HUES48 (cell line): ENCODE results near the gene MAEA.

Source experiments
- H3K27ac ChIP-seq: one replicate; pipeline ENCODE4 v1.7.0; 2013; ENCODE audit warnings: low read depth, low read length, inconsistent platforms
- H3K27me3 ChIP-seq: 2 replicates; pipeline ENCODE4 v1.6.1; 2013; ENCODE audit warnings: mild to moderate bottlenecking, low read length; ENCODE audit not compliant: control insufficient read depth, insufficient read depth
- H3K36me3 ChIP-seq: 2 replicates; pipeline ENCODE4 v1.6.1; 2013; ENCODE audit warnings: low read length; ENCODE audit not compliant: control insufficient read depth, insufficient read depth
- H3K4me1 ChIP-seq: 2 replicates; pipeline ENCODE4 v1.6.1; 2013; ENCODE audit warnings: mild to moderate bottlenecking, low read length; ENCODE audit not compliant: control insufficient read depth, insufficient read depth
- H3K4me3 ChIP-seq: 2 replicates; pipeline ENCODE4 v1.5.1; 2013; ENCODE audit warnings: mild to moderate bottlenecking, low read depth, low read length
- H3K9ac ChIP-seq: 2 replicates; pipeline ENCODE4 v1.6.1; 2013; ENCODE audit warnings: mild to moderate bottlenecking, low read depth, low read length, moderate library complexity
- H3K9me3 ChIP-seq: 2 replicates; pipeline ENCODE4 v1.6.1; 2013; ENCODE audit warnings: low read length; ENCODE audit not compliant: control insufficient read depth, insufficient read depth

The MAEA gene

GRCh38 chr4:1325681-1326635 lies 36.3 kb downstream of the MAEA start:
- no peaks in the 10 kb centered on the region for H3K27me3 ChIP-seq
- no peak overlapping the region for H3K9ac ChIP-seq
- no peaks in the 10 kb centered on the region for H3K4me1 ChIP-seq
- H3K9me3 ChIP-seq: no peaks in the 10 kb centered on the region
- peaks cover 61% of the 10 kb centered on the region for H3K36me3 ChIP-seq
- H3K27ac ChIP-seq: no peak overlapping the region
- H3K4me3 ChIP-seq: no peak overlapping the region

GRCh38 chr4:1326751-1327525 lies 37.2 kb downstream of the MAEA start:
- Histone ChIP-seq H3K4me3 (no peak overlapping the region), H3K27me3 (no peaks in the 10 kb centered on the region), H3K4me1 (no peaks in the 10 kb centered on the region), H3K9ac (no peak overlapping the region), H3K27ac (no peak overlapping the region), H3K36me3 (peaks cover 66% of the 10 kb centered on the region), H3K9me3 (no peaks in the 10 kb centered on the region)

DNA sequence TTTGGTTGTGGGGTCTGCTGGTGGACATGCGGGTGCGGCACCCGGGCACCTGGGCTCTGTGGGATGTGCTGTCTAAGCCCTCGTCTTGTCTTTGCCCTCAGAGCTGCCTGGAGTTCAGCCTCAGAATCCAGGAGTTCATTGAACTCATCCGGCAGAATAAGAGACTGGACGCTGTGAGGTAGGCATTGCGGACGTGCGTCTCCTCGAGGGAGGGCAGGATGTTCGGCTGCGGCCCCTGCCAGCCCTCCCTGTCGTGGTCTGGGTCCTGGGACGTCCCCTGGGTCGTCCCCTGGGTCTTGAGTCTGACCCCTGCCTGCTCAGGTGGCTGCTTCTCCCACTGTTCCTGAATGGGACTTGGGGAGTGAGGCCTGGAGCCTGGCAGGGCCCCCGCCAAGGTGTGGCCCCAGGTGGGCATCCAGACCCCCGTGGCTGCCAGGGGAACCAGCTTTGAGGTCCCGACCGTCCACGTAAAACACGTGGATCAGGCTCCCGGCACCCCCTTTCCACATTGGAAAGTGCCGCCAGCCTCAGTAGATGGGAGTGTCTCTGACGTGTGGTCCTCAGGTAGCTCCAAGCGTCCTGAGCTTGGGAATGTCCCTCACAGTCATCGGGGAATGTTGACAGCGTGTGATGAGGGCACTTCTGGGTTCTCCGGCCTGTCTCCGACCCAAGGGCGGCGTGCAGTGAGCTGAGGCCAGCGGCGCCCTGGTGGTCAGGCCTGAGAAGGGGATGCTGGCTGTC lies 38.0 kb downstream of the MAEA start:
- H3K27ac ChIP-seq: no peak overlapping the region
- no peak overlapping the region for H3K4me3 ChIP-seq
- no peaks in the 10 kb centered on the region for H3K4me1 ChIP-seq
- H3K27me3 ChIP-seq: no peaks in the 10 kb centered on the region
- no peak overlapping the region for H3K9ac ChIP-seq
- H3K9me3 ChIP-seq: no peaks in the 10 kb centered on the region
- H3K36me3 ChIP-seq: peaks cover 67% of the 10 kb centered on the region

- no peak overlapping the region for H3K27ac ChIP-seq
- H3K36me3 ChIP-seq: peaks cover 69% of the 10 kb centered on the region
- H3K4me1 ChIP-seq: no peaks in the 10 kb centered on the region
Observed at GRCh38 chr4:1328267-1329155, 38.8 kb downstream of the MAEA start.

GRCh38 chr4:1329408-1330371 lies 40.0 kb downstream of the MAEA start:
- H3K9ac ChIP-seq: no peak overlapping the region
- H3K4me3 ChIP-seq: no peak overlapping the region
- H3K4me1 ChIP-seq: no peaks in the 10 kb centered on the region
- no peak overlapping the region for H3K27ac ChIP-seq
- H3K27me3 ChIP-seq: no peaks in the 10 kb centered on the region
- H3K36me3 ChIP-seq: peaks cover 70% of the 10 kb centered on the region
- H3K9me3 ChIP-seq: no peaks in the 10 kb centered on the region

More at GRCh38 chr4:1328267-1329155, 38.8 kb downstream of the MAEA start:
- Histone ChIP-seq H3K4me3 (no peak overlapping the region), H3K9me3 (no peaks in the 10 kb centered on the region), H3K27me3 (no peaks in the 10 kb centered on the region), H3K9ac (no peak overlapping the region)

GRCh38 chr4:1330761-1331590 lies 41.3 kb downstream of the MAEA start:
- Histone ChIP-seq H3K4me1 (no peaks in the 10 kb centered on the region), H3K9me3 (no peaks in the 10 kb centered on the region), H3K9ac (no peak overlapping the region), H3K4me3 (no peak overlapping the region), H3K27ac (no peak overlapping the region), H3K36me3 (peaks cover 64% of the 10 kb centered on the region), H3K27me3 (no peaks in the 10 kb centered on the region)

DNA sequence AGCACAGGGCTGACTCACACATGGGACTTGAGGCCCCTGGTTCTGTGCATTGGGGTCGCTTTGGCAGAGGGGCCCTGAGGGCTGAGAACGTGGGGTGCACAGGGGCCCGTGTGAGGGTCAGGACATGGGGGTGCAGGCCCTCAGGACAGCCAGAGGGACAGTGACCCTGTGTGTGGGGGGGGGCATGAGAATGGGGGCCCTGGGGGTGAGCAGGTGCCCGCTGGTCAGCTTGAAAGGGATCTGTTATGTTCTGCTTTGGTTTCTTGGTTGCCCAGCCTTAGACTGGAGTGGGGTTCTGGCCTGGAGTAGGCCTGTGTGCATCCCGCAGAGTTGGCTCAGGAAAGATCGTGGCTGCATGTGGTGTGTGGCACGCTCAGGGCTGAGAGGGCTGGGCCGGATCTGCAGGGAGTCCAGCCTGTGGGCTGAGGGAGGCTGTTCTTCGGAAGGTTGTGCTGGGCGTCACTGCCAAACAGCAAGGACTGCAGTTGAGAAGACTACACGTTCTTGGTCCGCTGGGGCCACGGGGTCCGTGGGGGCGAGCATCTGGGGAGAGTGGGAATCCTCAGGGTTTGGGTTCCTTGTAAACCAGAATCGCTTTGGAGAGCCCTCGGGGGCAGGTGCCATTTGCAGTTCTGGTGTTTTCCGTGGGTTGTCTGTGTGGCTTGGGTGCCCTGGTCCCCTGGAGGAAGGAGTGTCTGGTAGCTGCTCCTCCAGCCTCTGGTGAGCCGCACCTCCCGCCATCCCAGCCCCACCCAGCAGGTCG lies 42.1 kb downstream of the MAEA start:
- Histone ChIP-seq H3K9ac (no peak overlapping the region), H3K36me3 (peaks cover 65% of the 10 kb centered on the region), H3K27me3 (no peaks in the 10 kb centered on the region)

DNA sequence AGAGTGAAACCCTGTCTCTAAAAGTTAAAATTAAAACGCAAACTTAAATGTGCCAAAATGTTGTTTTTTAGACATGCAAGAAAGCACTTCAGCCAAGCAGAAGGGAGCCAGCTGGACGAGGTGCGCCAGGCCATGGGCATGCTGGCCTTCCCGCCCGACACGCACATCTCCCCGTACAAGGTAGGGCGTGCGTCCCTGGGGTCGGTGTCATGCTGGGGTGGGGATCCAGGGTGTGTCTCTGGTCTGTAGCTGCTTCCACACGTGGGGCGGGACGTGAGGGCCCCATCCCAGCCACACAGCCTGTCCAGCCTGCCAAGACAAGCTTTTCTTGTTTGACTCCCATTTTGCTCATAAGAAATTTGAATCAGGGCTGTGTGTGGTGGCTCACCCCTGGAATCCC lies 43.0 kb downstream of the MAEA start:
- H3K4me3 ChIP-seq: no peak overlapping the region
- no peak overlapping the region for H3K9ac ChIP-seq
- no peaks in the 10 kb centered on the region for H3K4me1 ChIP-seq
- H3K9me3 ChIP-seq: no peaks in the 10 kb centered on the region
- H3K27me3 ChIP-seq: no peaks in the 10 kb centered on the region
- H3K36me3 ChIP-seq: peaks cover 69% of the 10 kb centered on the region
- H3K27ac ChIP-seq: no peak overlapping the region

More for the DNA sequence above, 42.1 kb downstream of the MAEA start:
- Histone ChIP-seq H3K9me3 (no peaks in the 10 kb centered on the region), H3K4me1 (no peaks in the 10 kb centered on the region), H3K27ac (no peak overlapping the region), H3K4me3 (no peak overlapping the region)
